8988T (cell line): ENCODE data around the gene GSTT4.
"Not testable (repeated sequence)": the region's sequence is repeated elsewhere in the genome, so short reads cannot be mapped to it uniquely, and the experiment has no call there.

Source experiments
- DNase-seq: peaks from one replicate; pipeline ENCODE4 v3.0.0; 2011

GSTT4 gene

GRCh38 chr22:23984430-23984829 lies 20.8 kb downstream of the GSTT4 start:
- DNase-seq: no peak

- not testable (repeated sequence) for DNase-seq
Measured at GRCh38 chr22:23980567-23980966, 24.7 kb downstream of the GSTT4 start.

GRCh38 chr22:23979557-23980240 lies 25.6 kb downstream of the GSTT4 start, which contains the start of gene GSTT2:
Gene GSTT2, plus strand, starts transcription at chr22:23980134.
- DNase-seq: not testable (repeated sequence)

GRCh38 chr22:23977304-23977703 lies 27.9 kb downstream of the GSTT4 start:
- DNase-seq: not testable (repeated sequence)

- not testable (repeated sequence) for DNase-seq
Measured at GRCh38 chr22:23974836-23975352, 30.4 kb downstream of the GSTT4 start.

GRCh38 chr22:23974345-23974744 lies 30.9 kb downstream of the GSTT4 start, which contains the start of gene DDT:
Gene DDT, minus strand, starts transcription at chr22:23974441. Its CDS starts 27 bp downstream, at chr22:23974414.
- not testable (repeated sequence) for DNase-seq

GRCh38 chr22:23971927-23972326 lies 33.3 kb downstream of the GSTT4 start:
- not testable (repeated sequence) for DNase-seq

GRCh38 chr22:23970816-23971486 lies 34.3 kb downstream of the GSTT4 start:
- DNase-seq: no peak

GRCh38 chr22:23970201-23970641 lies 35.0 kb downstream of the GSTT4 start:
- no peak for DNase-seq

- DNase-seq: no peak
Measured at GRCh38 chr22:23969071-23969470, 36.2 kb downstream of the GSTT4 start.

GRCh38 chr22:23966568-23966967 lies 38.7 kb downstream of the GSTT4 start, which contains the start of gene DDTL:
Gene DDTL, plus strand, starts transcription at chr22:23966888. Its CDS starts 27 bp downstream, at chr22:23966915.
- DNase-seq: not testable (repeated sequence)

- DNase-seq: not testable (repeated sequence)
Measured at GRCh38 chr22:23966094-23966493, 39.2 kb downstream of the GSTT4 start.

GRCh38 chr22:23961084-23961771 lies 44.0 kb downstream of the GSTT4 start, which contains the start of gene GSTT2B:
Gene GSTT2B, minus strand, starts transcription at chr22:23961195. Its CDS starts 64 bp downstream, at chr22:23961131.
- DNase-seq: not testable (repeated sequence)

- DNase-seq: not testable (repeated sequence)
Measured at GRCh38 chr22:23956301-23956900, 48.9 kb downstream of the GSTT4 start.

- not testable (repeated sequence) for DNase-seq
Measured at GRCh38 chr22:23955886-23956285, 49.4 kb downstream of the GSTT4 start.

- DNase-seq: not testable (repeated sequence)
Measured at GRCh38 chr22:23954991-23955305, 50.3 kb downstream of the GSTT4 start.

- DNase-seq: not testable (repeated sequence)
Measured at GRCh38 chr22:23954193-23954990, 50.9 kb downstream of the GSTT4 start.

- not testable (repeated sequence) for DNase-seq
Measured at GRCh38 chr22:23953485-23953884, 51.8 kb downstream of the GSTT4 start.

- DNase-seq: not testable (repeated sequence)
Measured at GRCh38 chr22:23952794-23953405, 52.4 kb downstream of the GSTT4 start.

- not testable (repeated sequence) for DNase-seq
Measured at GRCh38 chr22:23951383-23951782, 53.9 kb downstream of the GSTT4 start.

- DNase-seq: not testable (repeated sequence)
Measured at GRCh38 chr22:23949764-23950163, 55.5 kb downstream of the GSTT4 start.
